Keratinocyte (primary cell): Measurements from ENCODE around the gene TMCC1. TPM values are rescaled to one million over a fixed set of nuclear protein-coding genes. Genes with fewer than 3 reads are reported as not detected.

ENCODE experiments used
- DNase-seq: peaks from one replicate; pipeline ENCODE4 v3.0.0-alpha.2; 2011; ENCODE audit warnings: low read depth, missing footprints, low spot score
- FAIRE-seq: peaks from 2 replicates; lab custom pipeline; 2011; peaks lifted over from hg19 to GRCh38; lab: Jason Lieb, UNC
- H2AFZ ChIP-seq: 2 replicates; pipeline ENCODE4 v1.6.0; 2012; ENCODE audit warnings: low read length, control low read depth, inconsistent platforms; ENCODE audit not compliant: control insufficient read depth
- H3K27ac ChIP-seq: 2 replicates; pipeline ENCODE4 v1.5.1; 2011; ENCODE audit warnings: low read length; ENCODE audit not compliant: control insufficient read depth, insufficient read depth
- H3K27me3 ChIP-seq: 3 replicates; pipeline ENCODE4 v1.6.0; 2011; ENCODE audit warnings: low read length; ENCODE audit not compliant: control insufficient read depth, insufficient read depth; ENCODE audit errors: extremely low read depth
- H3K36me3 ChIP-seq, 2 experiments: 2 replicates in 1 of 2; 3 replicates in 1 of 2; pipeline ENCODE4 v1.5.1; 2011; ENCODE audit warnings: low read length in 2 of 2, mild to moderate bottlenecking in 1 of 2; ENCODE audit not compliant: control insufficient read depth in 2 of 2, insufficient read depth in 2 of 2; ENCODE audit errors: extremely low read depth in 1 of 2
- H3K4me1 ChIP-seq: 3 replicates; pipeline ENCODE4 v1.5.1; 2011; ENCODE audit warnings: low read length; ENCODE audit not compliant: control insufficient read depth, insufficient read depth; ENCODE audit errors: extremely low read depth
- H3K4me2 ChIP-seq: 3 replicates; pipeline ENCODE4 v1.6.0; 2011; ENCODE audit warnings: low read depth, low read length; ENCODE audit not compliant: control insufficient read depth, insufficient read depth; ENCODE audit errors: extremely low read depth
- H3K4me3 ChIP-seq, 3 experiments: fragments of 200-600 bp in 1 of 3; sonication (generic) in 1 of 3; 2 replicates in 2 of 3; 3 replicates in 1 of 3; pipeline ENCODE4 v1.5.1; 2011 to 2016; ENCODE audit warnings: low read length in 3 of 3, mild to moderate bottlenecking in 3 of 3, control low read depth in 2 of 3, inconsistent platforms in 1 of 3, low read depth in 1 of 3, mixed read lengths in 1 of 3, mixed run types in 1 of 3, moderate library complexity in 1 of 3; ENCODE audit not compliant: control insufficient read depth in 2 of 3, insufficient read depth in 2 of 3; ENCODE audit errors: extremely low read depth in 1 of 3
- H3K79me2 ChIP-seq: 2 replicates; pipeline ENCODE4 v1.6.0; 2012; ENCODE audit warnings: low read length; ENCODE audit not compliant: control insufficient read depth, insufficient read depth
- H3K9ac ChIP-seq: 3 replicates; pipeline ENCODE4 v1.6.0; 2011; ENCODE audit warnings: low read length; ENCODE audit not compliant: control insufficient read depth, insufficient read depth; ENCODE audit errors: extremely low read depth
- H3K9me1 ChIP-seq: 3 replicates; pipeline ENCODE4 v1.6.0; 2011; ENCODE audit warnings: low read length; ENCODE audit not compliant: control insufficient read depth, insufficient read depth; ENCODE audit errors: extremely low read depth
- H3K9me3 ChIP-seq: 2 replicates; pipeline ENCODE4 v1.5.1; 2012; ENCODE audit warnings: low read depth, low read length; ENCODE audit not compliant: control insufficient read depth
- H4K20me1 ChIP-seq: 3 replicates; pipeline ENCODE4 v1.6.0; 2011; ENCODE audit warnings: low read length; ENCODE audit not compliant: control insufficient read depth, insufficient read depth; ENCODE audit errors: extremely low read depth
- CTCF ChIP-seq, 3 experiments: IDR thresholded peaks in 1 of 3; conservative IDR thresholded peaks in 1 of 3; optimal IDR thresholded peaks in 1 of 3; 2 replicates in 2 of 3; 3 replicates in 1 of 3; pipeline versions ENCODE3 to v1.5.1; 2011; ENCODE audit warnings: low read length in 3 of 3, mild to moderate bottlenecking in 3 of 3, moderate library complexity in 2 of 3, control low read depth in 1 of 3, inconsistent platforms in 1 of 3; ENCODE audit not compliant: insufficient read depth in 2 of 3; ENCODE audit errors: extremely low read depth in 1 of 3
- EZH2 ChIP-seq: IDR thresholded peaks from one replicate; pipeline ENCODE4 v1.6.1; 2012; ENCODE audit warnings: inconsistent platforms, mild to moderate bottlenecking, low read length, moderate library complexity
- dilution Hi-C: fragments of 300-500 bp; cut with MboI; formaldehyde crosslinking; loops from one replicate; pipeline ENCODE4 v1.7.0; 2020; ENCODE audit warnings: low sequenced_read_pairs; ENCODE audit not compliant: extremely low pct_ligation_motif_present
- polyA plus RNA-seq, 5 experiments: library from polyadenylated mRNA; depleted of rRNA in 3 of 5; stranded (reverse) in 3 of 5; stranded (forward) in 1 of 5; unstranded in 1 of 5; fragments of >200 nt; gene quantifications; 1 replicate in 1 of 5; 2 replicates in 3 of 5; 3 replicates in 1 of 5; pipeline versions ENCODE4 v1.2.1 to v1.2.3, GENCODE V29; 2011 to 2012; ENCODE audit warnings: missing spikeins in 2 of 5, low read depth in 1 of 5, low replicate concordance in 1 of 5

TMCC1 gene
- polyA plus RNA-seq, 1 donor (not counting 4 experiments of a cell fraction or from before 2014, with no cell fraction given) = 27.7 TPM

DNA sequence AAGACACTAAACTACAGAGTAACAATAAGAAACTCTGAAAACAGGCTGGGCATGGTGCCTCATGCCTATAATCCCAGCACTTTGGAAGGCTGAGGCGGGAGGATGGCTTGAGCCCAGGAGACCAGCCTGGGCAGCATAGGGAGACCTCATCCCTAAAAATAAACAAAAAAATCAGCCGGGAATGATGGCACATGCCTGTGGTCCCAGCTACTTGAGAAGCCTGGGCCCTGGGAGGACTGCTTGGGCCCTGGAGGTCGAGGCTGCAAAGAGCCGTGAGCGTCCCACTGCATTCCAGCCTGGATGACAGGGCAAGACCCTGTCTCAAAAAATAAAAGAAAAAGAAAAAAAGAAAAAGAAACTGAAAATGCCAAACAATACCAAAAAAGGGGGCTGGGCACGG is 55.4 kb downstream of the TMCC1 start:
- Histone ChIP-seq H3K9me3 (no peaks in the 10 kb centered on the region), H3K4me1 (peaks cover 4% of the 10 kb centered on the region), H4K20me1 (no peaks in the 10 kb centered on the region), H3K4me2 (no peak overlapping the region), H2AFZ (no peak overlapping the region), H3K27me3 (no peaks in the 10 kb centered on the region), H3K4me3 (no peak overlapping the region), H3K9me1 (no peaks in the 10 kb centered on the region), H3K27ac (no peak overlapping the region), H3K36me3 (peaks cover 0 to 2% of the 10 kb centered on the region in 2 experiments), H3K79me2 (no peaks in the 10 kb centered on the region), H3K9ac (no peak overlapping the region)
- dilution Hi-C loops = no loop called here
- DNase-seq = no peak
- TF ChIP-seq CTCF (optimal IDR thresholded peaks at IDR 0.05 in 1 of 3, IDR thresholded peaks at IDR 0.05 in 1 of 3, conservative IDR thresholded peaks at IDR 0.05 in 1 of 3; ENCODE audit: extremely low read depth in 1 of 3, insufficient read depth in 2 of 3, low read length in 3 of 3) (no peak), EZH2 (no peak)
- no peak for FAIRE-seq

DNA sequence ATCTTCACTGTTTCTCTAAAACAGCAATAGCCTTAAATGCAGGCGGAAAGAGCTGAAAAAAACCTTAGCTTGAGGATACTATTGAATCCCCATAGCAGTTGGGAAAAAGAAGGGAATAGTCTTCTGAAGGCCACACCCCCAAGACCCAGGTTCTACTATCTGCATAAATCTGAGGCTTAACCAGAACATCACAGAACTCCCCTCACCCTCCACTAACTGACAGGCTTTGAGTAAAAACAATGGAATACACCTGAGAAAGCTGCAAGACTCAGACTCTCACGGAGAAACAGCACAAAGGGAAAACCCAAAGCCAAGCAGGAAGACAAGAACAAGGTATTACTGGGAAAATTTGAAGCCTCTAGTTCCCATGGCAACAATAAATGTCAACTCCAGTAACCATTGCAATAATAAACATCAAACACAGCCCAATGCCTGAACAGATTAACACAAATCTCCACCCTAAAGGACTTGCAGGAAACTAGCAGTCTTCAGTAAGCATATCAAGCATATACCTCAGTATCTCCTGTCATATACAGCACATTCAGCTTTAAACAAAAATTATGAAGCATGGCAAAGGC is 56.4 kb downstream of the TMCC1 start:
- H3K4me1 ChIP-seq = peaks cover 8% of the 10 kb centered on the region
- no peaks in the 10 kb centered on the region for H4K20me1 ChIP-seq
- H3K4me3 ChIP-seq = no peak overlapping the region
- no peak overlapping the region for H3K9ac ChIP-seq
- no peak overlapping the region for H3K4me2 ChIP-seq
- DNase-seq = no peak
- dilution Hi-C loops = no loop called here
- no peaks in the 10 kb centered on the region for H3K27me3 ChIP-seq
- H3K9me3 ChIP-seq = no peaks in the 10 kb centered on the region
- FAIRE-seq = no peak
- no peak overlapping the region for H2AFZ ChIP-seq
- TF ChIP-seq EZH2 = no peak
- no peak for TF ChIP-seq CTCF (optimal IDR thresholded peaks at IDR 0.05 in 1 of 3, IDR thresholded peaks at IDR 0.05 in 1 of 3, conservative IDR thresholded peaks at IDR 0.05 in 1 of 3; ENCODE audit: extremely low read depth in 1 of 3, insufficient read depth in 2 of 3, low read length in 3 of 3)
- peaks cover 0 to 1% of the 10 kb centered on the region in 2 experiments for H3K36me3 ChIP-seq
- no peaks in the 10 kb centered on the region for H3K79me2 ChIP-seq
- no peaks in the 10 kb centered on the region for H3K9me1 ChIP-seq
- no peak overlapping the region for H3K27ac ChIP-seq
